ENCODE results near the gene NR1I2. TPM values are rescaled to one million over a fixed set of nuclear protein-coding genes. Genes with fewer than 3 reads are reported as not detected.

Gene NR1I2
- total and polyA plus RNA-seq, 2 donors (not counting 3 experiments of a cell fraction or from before 2014, with no cell fraction given): 0.03 TPM; not detected in 1

- H3K27ac ChIP-seq (ENCODE audit: insufficient read depth, low read depth, low read length): no peak overlapping the region
Observed at GRCh38 chr3:119831022-119831421, 49.1 kb downstream of the NR1I2 start.

More at GRCh38 chr3:119831022-119831421, 49.1 kb downstream of the NR1I2 start:
- H3K4me1 ChIP-seq (ENCODE audit: control insufficient read depth, extremely low read depth, insufficient read depth, low read length): no peaks in the 10 kb centered on the region
- H3K9me1 ChIP-seq (replicated peaks; ENCODE audit: control insufficient read depth, extremely low read depth, insufficient read depth, low read length): no peaks in the 10 kb centered on the region
- ChIA-PET POLR2A (no interaction called here), CTCF (interaction anchor here (0.5 to 1.5 kb wide), 9 partner anchors 8 to 518 kb away, joined by 3 to 6 read pairs (median 3); partner anchors contain the start of gene LRRC58)
- H3K27me3 ChIP-seq (ENCODE audit: control insufficient read depth in 2 of 2, insufficient read depth in 2 of 2, low read length in 2 of 2): no peaks in the 10 kb centered on the region
- H3K9ac ChIP-seq (replicated peaks; ENCODE audit: extremely low read depth, insufficient read depth, low read length): no peak overlapping the region
- H2AFZ ChIP-seq (ENCODE audit: low read depth, low read length): no peak overlapping the region
- H3K4me3 ChIP-seq (replicated peaks in 1 of 3; ENCODE audit: insufficient read depth in 1 of 3, low read depth in 1 of 3, low read length in 3 of 3): no peak overlapping the region
- no peaks in the 10 kb centered on the region for H3K36me3 ChIP-seq (ENCODE audit: control insufficient read depth in 2 of 2, extremely low read depth in 1 of 2, insufficient read depth in 2 of 2, low read length in 2 of 2)
- H3K4me2 ChIP-seq (ENCODE audit: insufficient read depth, low read length): no peak overlapping the region
- DNase-seq (ENCODE audit: low read depth, low spot score): no peak
- H4K20me1 ChIP-seq (replicated peaks; ENCODE audit: control insufficient read depth, extremely low read depth, insufficient read depth, low read length): peaks cover 2% of the 10 kb centered on the region
- dilution Hi-C loops (cut with MboI; ENCODE audit: extremely low pct_ligation_motif_present, low sequenced_read_pairs): no loop called here
- no peak for FAIRE-seq
- no peaks in the 10 kb centered on the region for H3K9me3 ChIP-seq (replicated peaks; ENCODE audit: control insufficient read depth, insufficient read depth, low read length)
- H3K79me2 ChIP-seq (ENCODE audit: control insufficient read depth, insufficient read depth, low read length): no peaks in the 10 kb centered on the region
- no peak for TF ChIP-seq FOS (IDR thresholded peaks at IDR 0.05; ENCODE audit: borderline replicate concordance, insufficient read depth, low read length)
- no peak for TF ChIP-seq POLR2A (IDR thresholded peaks at IDR 0.05; ENCODE audit: low read depth, low read length)
- TF ChIP-seq MAX (IDR thresholded peaks at IDR 0.05; ENCODE audit: insufficient read depth, insufficient read length): no peak
- TF ChIP-seq POLR2AphosphoS5 (IDR thresholded peaks at IDR 0.05; ENCODE audit: insufficient read depth, low read depth, low read length): no peak
- TF ChIP-seq GATA2 (IDR thresholded peaks at IDR 0.05; ENCODE audit: insufficient read depth, insufficient read length, low read depth, low read length): no peak
- TF ChIP-seq EZH2 (IDR thresholded peaks at IDR 0.05; ENCODE audit: borderline replicate concordance, low read depth, low read length, severe bottlenecking): no peak
- TF ChIP-seq CTCF (IDR thresholded peaks at IDR 0.05; ENCODE audit: extremely low read depth in 1 of 2, insufficient read depth in 1 of 2, low read depth in 1 of 2, low read length in 2 of 2): no peak
- TF ChIP-seq MYC (IDR thresholded peaks at IDR 0.05; ENCODE audit: low read depth, low read length): no peak
- TF ChIP-seq JUN (IDR thresholded peaks at IDR 0.05; ENCODE audit: borderline replicate concordance, insufficient read depth, insufficient read length, low read depth): no peak
- intact Hi-C loops (cut with micrococcal nuclease): no loop called here
- no TSS peak for BruUV-seq (replicated peaks)
